Kidney (tissue), 14 donors: ENCODE results near the gene ZFR2. TPM values are rescaled to one million over a fixed set of nuclear protein-coding genes. Genes with fewer than 3 reads are reported as not detected.

Source experiments
- DNase-seq, 5 donors: peaks; one replicate each; pipeline ENCODE4 v3.0.0-alpha.2; 2013 to 2020
- FAIRE-seq: peaks from 2 replicates; lab custom pipeline; 2012; peaks lifted over from hg19 to GRCh38; lab: Jason Lieb, UNC
- H3K27ac ChIP-seq, 2 donors: one replicate each; pipeline ENCODE4 v1.7.0; 2013; ENCODE audit warnings: low read depth in 2 of 2, low read length in 2 of 2, inconsistent platforms in 1 of 2
- H3K27me3 ChIP-seq: one replicate; pipeline ENCODE4 v1.7.1; 2013; ENCODE audit warnings: low read length, inconsistent platforms; ENCODE audit not compliant: control insufficient read depth, insufficient read depth
- H3K36me3 ChIP-seq, 3 donors: one replicate each; pipeline versions ENCODE4 v1.7.0 to v1.7.1; 2013; ENCODE audit warnings: low read length in 3 of 3, control low read depth in 1 of 3, inconsistent platforms in 1 of 3; ENCODE audit not compliant: insufficient read depth in 3 of 3, control insufficient read depth in 2 of 3
- H3K4me1 ChIP-seq, 3 donors: one replicate each; pipeline versions ENCODE4 v1.7.0 to v1.7.1; 2013; ENCODE audit warnings: low read length in 3 of 3, inconsistent platforms in 1 of 3, low read depth in 1 of 3; ENCODE audit not compliant: control insufficient read depth in 2 of 3, insufficient read depth in 2 of 3
- H3K4me3 ChIP-seq, 3 donors: one replicate each; pipeline versions ENCODE4 v1.7.0 to v1.8.1; 2013; ENCODE audit warnings: low read length in 3 of 3, control low read depth in 1 of 3, inconsistent platforms in 1 of 3
- H3K9ac ChIP-seq, 3 donors: one replicate each; pipeline versions ENCODE4 v1.7.0 to v1.7.1; 2013; ENCODE audit warnings: low read length in 3 of 3, control low read depth in 1 of 3, inconsistent platforms in 1 of 3
- H3K9me3 ChIP-seq, 3 donors: one replicate each; pipeline versions ENCODE4 v1.7.0 to v1.7.1; 2013; ENCODE audit warnings: low read length in 3 of 3, control low read depth in 1 of 3, inconsistent platforms in 1 of 3; ENCODE audit not compliant: control insufficient read depth in 2 of 3, insufficient read depth in 1 of 3
- intact Hi-C: fragments of 100-400 bp; cut with DNase I; formaldehyde crosslinking; loops from one replicate; pipeline ENCODE4 v1.11.1; 2022
- polyA plus RNA-seq: library from polyadenylated mRNA; stranded (reverse); fragments of 350-450 nt; fragmentation: Illumina TruSeq; extraction: RNeasy Lipid Tissue Mini Kit (QIAGEN cat#74804); gene quantifications from one replicate; pipeline ENCODE4 v1.2.3, GENCODE V29; 2014; ENCODE audit warnings: low read depth, low replicate concordance; ENCODE audit not compliant: insufficient read depth
- total RNA-seq: library from RNA; stranded (reverse); fragmentation: NEBNext Ultra II Directional; extraction: Animal tissue kit (Norgen Biotek cat#: 25700); gene quantifications from one replicate; pipeline ENCODE4 v1.2.1, GENCODE V29; 2021
- TF ChIP-seq, protein P1 (sequence below): IDR thresholded peaks from 3 replicates; pipeline ENCODE4 v1.5.1; 2012; ENCODE audit warnings: mild to moderate bottlenecking, moderate library complexity, borderline replicate concordance; ENCODE audit not compliant: insufficient read depth; ENCODE audit errors: extremely low read depth
- donor health status: control.
- donor health status: control.
- donor health status: control.
- donor health status: control.
- donor health status: control.
- donor health status: DM: yes; HTN: yes; CAD: no.
- donor health status: Normal renal cell carcinoma (clear cell type).

The ZFR2 gene
- total and polyA plus RNA-seq, 2 donors from 2014 or later: 0.22 TPM; not detected in 1

DNA sequence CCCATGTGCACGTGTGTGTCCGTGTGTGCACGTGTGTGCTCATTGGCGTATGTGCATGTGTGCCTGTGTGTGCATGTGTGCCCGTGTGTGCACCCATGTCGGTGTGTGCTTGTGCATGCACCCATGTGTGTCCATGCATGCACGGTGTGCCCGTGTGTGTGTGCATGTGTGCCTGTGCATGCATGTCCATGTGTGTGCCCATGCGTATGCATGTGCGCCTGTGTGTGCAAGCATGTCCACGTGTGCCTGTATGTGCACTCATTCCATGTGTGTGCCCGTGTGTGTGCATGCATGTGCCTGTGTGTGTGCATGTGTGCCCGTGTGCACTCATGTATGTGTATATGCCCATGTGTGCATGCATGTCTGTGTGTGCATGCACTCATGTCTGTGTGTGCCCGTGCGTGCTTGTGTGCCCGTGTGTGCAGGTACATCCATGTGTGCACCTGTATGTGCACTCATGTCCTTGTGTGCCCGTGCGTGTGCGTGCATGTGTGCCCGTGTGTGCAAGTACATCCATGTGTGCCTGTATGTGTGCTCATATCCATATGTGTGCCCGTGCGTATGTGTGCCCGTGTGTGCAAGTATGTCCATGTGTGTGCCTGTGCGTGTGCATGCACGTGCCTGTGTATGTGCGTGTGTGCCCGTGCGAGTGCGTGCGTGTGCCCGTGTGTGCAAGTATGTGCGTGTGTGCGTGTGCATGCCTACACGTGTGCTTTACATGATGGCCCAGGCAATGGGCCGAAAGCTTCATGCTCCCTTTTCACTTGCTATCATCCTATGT, 61.1 kb downstream of the ZFR2 start:
- DNase-seq (no peak), FAIRE-seq (no peak)
- H3K36me3 ChIP-seq: no peaks in the 10 kb centered on the region
- H3K9ac ChIP-seq: no peak overlapping the region
- TF ChIP-seq, protein P1, sequence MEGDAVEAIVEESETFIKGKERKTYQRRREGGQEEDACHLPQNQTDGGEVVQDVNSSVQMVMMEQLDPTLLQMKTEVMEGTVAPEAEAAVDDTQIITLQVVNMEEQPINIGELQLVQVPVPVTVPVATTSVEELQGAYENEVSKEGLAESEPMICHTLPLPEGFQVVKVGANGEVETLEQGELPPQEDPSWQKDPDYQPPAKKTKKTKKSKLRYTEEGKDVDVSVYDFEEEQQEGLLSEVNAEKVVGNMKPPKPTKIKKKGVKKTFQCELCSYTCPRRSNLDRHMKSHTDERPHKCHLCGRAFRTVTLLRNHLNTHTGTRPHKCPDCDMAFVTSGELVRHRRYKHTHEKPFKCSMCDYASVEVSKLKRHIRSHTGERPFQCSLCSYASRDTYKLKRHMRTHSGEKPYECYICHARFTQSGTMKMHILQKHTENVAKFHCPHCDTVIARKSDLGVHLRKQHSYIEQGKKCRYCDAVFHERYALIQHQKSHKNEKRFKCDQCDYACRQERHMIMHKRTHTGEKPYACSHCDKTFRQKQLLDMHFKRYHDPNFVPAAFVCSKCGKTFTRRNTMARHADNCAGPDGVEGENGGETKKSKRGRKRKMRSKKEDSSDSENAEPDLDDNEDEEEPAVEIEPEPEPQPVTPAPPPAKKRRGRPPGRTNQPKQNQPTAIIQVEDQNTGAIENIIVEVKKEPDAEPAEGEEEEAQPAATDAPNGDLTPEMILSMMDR: no peak
- peaks cover 0 to 10% (median 0%) of the 10 kb centered on the region in 3 donors for H3K4me1 ChIP-seq
- intact Hi-C loops: no loop called here
- no peaks in the 10 kb centered on the region for H3K9me3 ChIP-seq
- H3K27ac ChIP-seq: no peak overlapping the region
- H3K4me3 ChIP-seq: no peak overlapping the region
- no peaks in the 10 kb centered on the region for H3K27me3 ChIP-seq

DNA sequence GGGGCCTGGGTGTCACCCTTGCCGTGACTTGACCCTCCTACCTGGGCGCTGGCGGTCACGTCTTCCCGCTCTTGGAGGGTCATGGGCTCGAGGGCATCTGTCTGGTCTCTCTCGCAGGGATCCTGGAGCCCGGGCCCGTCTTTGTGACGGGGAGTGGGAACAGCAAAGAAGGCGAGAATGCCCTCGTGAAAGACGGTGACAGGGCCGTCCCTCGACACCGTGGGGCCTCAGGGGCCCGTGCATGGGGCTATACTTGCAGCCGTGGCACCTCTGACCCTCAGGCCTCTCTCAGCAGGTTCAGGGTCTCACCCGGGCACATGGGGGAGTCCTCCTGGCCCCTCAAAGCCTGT, 61.7 kb downstream of the ZFR2 start:
- Histone ChIP-seq H3K9ac (no peak overlapping the region), H3K4me1 (peaks cover 0 to 10% (median 0%) of the 10 kb centered on the region in 3 donors), H3K27me3 (no peaks in the 10 kb centered on the region), H3K4me3 (no peak overlapping the region), H3K36me3 (no peaks in the 10 kb centered on the region), H3K27ac (no peak overlapping the region), H3K9me3 (no peaks in the 10 kb centered on the region)
- DNase-seq (no peak), FAIRE-seq (no peak)
- TF ChIP-seq, protein P1: no peak
- intact Hi-C loops: no loop called here

DNA sequence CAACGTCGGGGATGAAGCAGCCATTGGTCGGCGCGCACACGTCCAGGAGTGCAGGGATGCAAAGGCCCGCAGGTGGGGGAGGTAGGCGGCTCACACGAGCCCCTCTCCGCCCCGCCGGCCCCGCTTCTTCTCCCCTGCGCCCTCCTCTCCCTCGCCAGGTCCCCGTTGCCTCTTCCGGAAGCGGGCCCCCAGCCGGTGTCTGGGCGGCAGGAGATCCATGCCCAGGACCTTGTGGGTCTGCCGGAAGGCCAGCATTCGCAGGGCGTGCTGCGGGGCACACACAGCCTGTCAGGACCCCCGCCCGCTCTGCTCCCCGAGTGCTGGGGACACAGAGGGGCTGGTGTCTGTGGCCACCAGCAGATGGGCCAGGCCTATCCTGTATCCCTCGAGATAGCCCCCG, 63.0 kb downstream of the ZFR2 start:
- TF ChIP-seq, protein P1: no peak
- peaks cover 0 to 12% (median 0%) of the 10 kb centered on the region in 3 donors for H3K4me1 ChIP-seq
- H3K9ac ChIP-seq: no peak overlapping the region
- peaks cover 4% of the 10 kb centered on the region for H3K27me3 ChIP-seq
- DNase-seq (no peak), FAIRE-seq (no peak)
- no peaks in the 10 kb centered on the region for H3K36me3 ChIP-seq
- no peak overlapping the region for H3K4me3 ChIP-seq
- no peak overlapping the region for H3K27ac ChIP-seq
- intact Hi-C loops: no loop called here
- H3K9me3 ChIP-seq: no peaks in the 10 kb centered on the region

DNA sequence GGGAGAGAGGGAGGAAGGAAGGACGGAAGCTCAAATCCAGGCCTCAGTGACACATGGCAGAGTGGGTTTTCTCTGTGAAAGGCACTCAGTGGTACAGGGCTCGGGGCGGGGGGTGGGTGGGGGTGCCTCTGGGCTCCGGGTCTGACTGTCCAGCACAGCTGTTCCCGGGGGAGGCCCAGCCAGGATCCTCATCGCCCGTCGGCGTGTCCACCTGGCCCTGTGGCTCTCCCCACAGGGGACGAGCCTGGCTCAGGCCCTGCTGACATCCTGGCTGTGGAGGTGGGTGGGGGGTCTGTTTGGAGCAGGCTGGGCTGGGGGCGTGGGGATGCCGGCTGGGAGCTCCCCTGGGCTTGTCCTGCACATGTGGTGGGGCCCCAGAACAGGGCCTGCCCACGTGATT, 64.4 kb downstream of the ZFR2 start:
- H3K9ac ChIP-seq: no peak overlapping the region
- DNase-seq (no peak), FAIRE-seq (no peak)
- H3K27me3 ChIP-seq: peaks cover 4% of the 10 kb centered on the region
- no peaks in the 10 kb centered on the region for H3K9me3 ChIP-seq
- no peak overlapping the region for H3K4me3 ChIP-seq
- TF ChIP-seq, protein P1: no peak
- no peak overlapping the region for H3K27ac ChIP-seq
- no peaks in the 10 kb centered on the region for H3K36me3 ChIP-seq
- H3K4me1 ChIP-seq: peaks cover 0 to 11% (median 0%) of the 10 kb centered on the region in 3 donors
- intact Hi-C loops: no loop called here
